K562 (cell line): ENCODE data around the gene CST4. TPM values are rescaled to one million over a fixed set of nuclear protein-coding genes. Genes with fewer than 3 reads are reported as not detected.
A peak's percentile ranks its signal among the peaks of the same experiment; 100 is the strongest.

Source experiments
- ATAC-seq: fragments of 200-7000 bp; cut with Tn5 transposase; 3 replicates; pipeline ENCODE4 v1.9.1; 2020; ENCODE audit warnings: moderate library complexity
- BruUV-seq: library from RNA; stranded (reverse); fragments of 400-500 nt; replicated peaks from 2 replicates; lab custom pipeline; 2021; lab: Mats Ljungman, UMichigan
- CTCF ChIA-PET: fragments of 300-600 bp; formaldehyde crosslinking; extraction: SDS; loops from one replicate; lab custom pipeline; 2021; ENCODE audit warnings: low intra/inter-chr PET ratio; lab: Yijun Ruan, JAX
- POLR2A ChIA-PET: fragments of 300-600, 350-650 bp; sonication (Branson Sonifier 250); formaldehyde crosslinking; extraction: SDS; loops from one replicate; lab custom pipeline; 2021; ENCODE audit warnings: antibody characterized with exemption, inconsistent platforms; lab: Yijun Ruan, JAX
- DNase-seq, 4 experiments: peaks; one replicate each; pipeline versions ENCODE4 v3.0.0 to v3.0.0-alpha.2; 2011 to 2018; ENCODE audit warnings: low spot score in 3 of 4, mixed read lengths in 3 of 4; ENCODE audit errors: extremely low read depth in 1 of 4
- FAIRE-seq: peaks from 2 replicates; lab custom pipeline; 2011; peaks lifted over from hg19 to GRCh38; lab: Jason Lieb, UNC
- H2AFZ ChIP-seq: 2 replicates; pipeline ENCODE4 v1.6.0; 2011; ENCODE audit warnings: low read depth, low read length, control low read depth, inconsistent platforms
- H3K27ac ChIP-seq: fragments of 200-600 bp; 3 replicates; pipeline ENCODE4 v1.8.0; 2011; ENCODE audit warnings: low read depth, mild to moderate bottlenecking, control low read depth, inconsistent platforms, low read length, moderate library complexity, mixed read lengths; ENCODE audit errors: extremely low read depth
- H3K27me3 ChIP-seq, 2 experiments: fragments of 300-600 bp in 1 of 2; 2 replicates in 1 of 2; 3 replicates in 1 of 2; pipeline versions ENCODE4 v1.6.0 to v1.8.0; 2011; ENCODE audit warnings: inconsistent platforms in 2 of 2, low read length in 2 of 2, mild to moderate bottlenecking in 1 of 2, mixed read lengths in 1 of 2, moderate library complexity in 1 of 2; ENCODE audit not compliant: control insufficient read depth in 2 of 2, insufficient read depth in 2 of 2
- H3K36me3 ChIP-seq: fragments of 300-600 bp; 3 replicates; pipeline ENCODE4 v1.8.0; 2011; ENCODE audit warnings: mild to moderate bottlenecking, low read length, inconsistent platforms; ENCODE audit not compliant: control insufficient read depth, insufficient read depth
- H3K4me1 ChIP-seq, 2 experiments: fragments of 200-600 bp in 1 of 2; replicated peaks in 1 of 2; 2 replicates in 1 of 2; 3 replicates in 1 of 2; pipeline versions ENCODE4 v1.5.1 to v1.8.0; 2011; ENCODE audit warnings: inconsistent platforms in 2 of 2, low read length in 2 of 2, mild to moderate bottlenecking in 1 of 2, mixed read lengths in 1 of 2, moderate library complexity in 1 of 2; ENCODE audit not compliant: control insufficient read depth in 2 of 2, insufficient read depth in 2 of 2
- H3K4me2 ChIP-seq: 2 replicates; pipeline ENCODE4 v1.6.1; 2011; ENCODE audit warnings: low read length, control low read depth, inconsistent platforms, mixed read lengths; ENCODE audit not compliant: insufficient read depth
- H3K4me3 ChIP-seq: fragments of 200-600 bp; sonication (generic), shearing (Covaris generic); 2 replicates; pipeline ENCODE4 v1.5.1; 2016; ENCODE audit warnings: control low read depth, inconsistent platforms
- H3K79me2 ChIP-seq: fragments of 200-600 bp; 3 replicates; pipeline ENCODE4 v1.8.0; 2011; ENCODE audit warnings: low read length, inconsistent platforms; ENCODE audit not compliant: control insufficient read depth, insufficient read depth
- H3K9ac ChIP-seq, 2 experiments: 2 replicates each; pipeline versions ENCODE4 v1.6.0 to v1.6.1; 2011; ENCODE audit warnings: low read depth in 2 of 2, low read length in 2 of 2, control low read depth in 1 of 2, inconsistent platforms in 1 of 2, mild to moderate bottlenecking in 1 of 2, mixed read lengths in 1 of 2; ENCODE audit not compliant: insufficient read depth in 1 of 2
- H3K9me1 ChIP-seq: one replicate; pipeline ENCODE4 v1.6.0; 2011; ENCODE audit warnings: inconsistent platforms, mild to moderate bottlenecking, low read length, moderate library complexity; ENCODE audit not compliant: control insufficient read depth, insufficient read depth
- H3K9me3 ChIP-seq: replicated peaks from 2 replicates; pipeline ENCODE4 v1.5.1; 2011; ENCODE audit warnings: low read depth, low read length, inconsistent platforms; ENCODE audit not compliant: control insufficient read depth, insufficient read depth
- H4K20me1 ChIP-seq: replicated peaks from 2 replicates; pipeline ENCODE4 v1.6.1; 2011; ENCODE audit warnings: low read length, inconsistent platforms, mixed read lengths; ENCODE audit not compliant: control insufficient read depth, insufficient read depth
- ARID2 ChIP-seq: fragments of 450-650 bp; IDR thresholded peaks from 2 replicates; pipeline ENCODE4 v1.6.1; 2017; ENCODE audit warnings: antibody characterized with exemption, mild to moderate bottlenecking
- KDM1A ChIP-seq, 2 experiments: fragments of 450-650 bp; IDR thresholded peaks; 2 replicates each; pipeline ENCODE4 v1.6.1; 2016; ENCODE audit warnings: mild to moderate bottlenecking in 2 of 2
- RBM25 ChIP-seq: fragments of 200-400 bp; formaldehyde crosslinking; IDR thresholded peaks from 2 replicates; pipeline ENCODE4 v1.6.1; 2018; ENCODE audit warnings: low read length, low read depth, moderate library complexity; ENCODE audit not compliant: severe bottlenecking
- WGBS: fragments of 100-300 bp; shearing (Covaris generic); methylation state at CpG from one replicate; pipeline ENCODE4 v1.1.6; 2016; ENCODE audit warnings: low coverage, mixed read lengths; ENCODE audit not compliant: insufficient coverage; ENCODE audit errors: missing lambda C conversion rate; 5-methylcytosine and 5-hydroxymethylcytosine counted together
- in situ Hi-C: fragments of 300-500 bp; cut with MboI; formaldehyde crosslinking; loops from 4 replicates; pipeline ENCODE4 v1.15.0; 2018; ENCODE audit warnings: inconsistent platforms, mixed read lengths
- intact Hi-C: fragments of 100-400 bp; cut with micrococcal nuclease; formaldehyde crosslinking; loops from 2 replicates; pipeline ENCODE4 v1.14.2; 2022
- polyA plus RNA-seq, 8 experiments: library from polyadenylated mRNA; depleted of rRNA in 4 of 8; stranded (reverse) in 5 of 8; unstranded in 3 of 8; fragments of >200 nt; fragmentation: Nextera tagmentation in 2 of 8; fragmentation: Illumina TruSeq in 1 of 8; extraction: Ambion mirVana in 2 of 8; extraction: Trizol in 1 of 8; gene quantifications; 2 replicates each; pipeline versions ENCODE4 v1.2.1 to v1.2.3, GENCODE V29; 2011 to 2014; ENCODE audit warnings: inconsistent platforms in 1 of 8, missing spikeins in 1 of 8
- total RNA-seq, 7 experiments: library from RNA; depleted of rRNA in 6 of 7; stranded (reverse); fragments of >200 nt in 6 of 7; fragmentation: Illumina TruSeq in 2 of 7; extraction: Trizol in 2 of 7; gene quantifications; 2 replicates each; pipeline versions ENCODE4 v1.2.1 to v1.2.3, GENCODE V29; 2011 to 2021; ENCODE audit warnings: low replicate concordance in 1 of 7
- TF ChIP-seq, protein P1 (sequence below): IDR thresholded peaks from 2 replicates; pipeline ENCODE4 v1.6.1; 2016; ENCODE audit warnings: missing genetic modification characterization, missing compliant biosample characterization
- TF ChIP-seq, protein P2 (sequence below): sonication (generic); formaldehyde crosslinking; IDR thresholded peaks from 2 replicates; pipeline ENCODE4 v1.4.0; 2020; ENCODE audit warnings: mild to moderate bottlenecking, missing genetic modification reagents

Gene CST4
- total and polyA plus RNA-seq, 9 of the 15 experiments (the other 6 are each of a cell fraction or from before 2014, with no cell fraction given), result not detected

DNA sequence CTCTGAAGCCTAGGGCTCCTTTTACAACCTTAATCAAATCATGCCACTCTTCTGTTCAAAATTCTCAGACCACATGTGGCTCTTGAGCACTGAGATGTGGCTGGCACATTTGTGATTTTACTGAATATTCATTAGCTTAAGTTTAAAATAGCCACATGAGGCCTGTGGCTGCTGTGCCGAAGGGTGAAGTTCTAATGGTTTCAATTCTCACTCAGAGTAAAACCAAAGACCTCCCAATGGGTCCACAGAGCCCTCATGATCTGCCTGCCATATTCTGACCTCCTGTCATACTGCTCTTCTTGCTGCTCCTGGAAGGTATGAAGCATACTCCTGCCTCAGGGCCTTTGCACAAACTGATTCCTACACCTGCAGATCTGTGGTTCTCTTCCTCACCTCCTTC is 43.3 kb downstream of the CST4 start:
- peak; percentile 37 for TF ChIP-seq RBM25
- TF ChIP-seq, protein P1, sequence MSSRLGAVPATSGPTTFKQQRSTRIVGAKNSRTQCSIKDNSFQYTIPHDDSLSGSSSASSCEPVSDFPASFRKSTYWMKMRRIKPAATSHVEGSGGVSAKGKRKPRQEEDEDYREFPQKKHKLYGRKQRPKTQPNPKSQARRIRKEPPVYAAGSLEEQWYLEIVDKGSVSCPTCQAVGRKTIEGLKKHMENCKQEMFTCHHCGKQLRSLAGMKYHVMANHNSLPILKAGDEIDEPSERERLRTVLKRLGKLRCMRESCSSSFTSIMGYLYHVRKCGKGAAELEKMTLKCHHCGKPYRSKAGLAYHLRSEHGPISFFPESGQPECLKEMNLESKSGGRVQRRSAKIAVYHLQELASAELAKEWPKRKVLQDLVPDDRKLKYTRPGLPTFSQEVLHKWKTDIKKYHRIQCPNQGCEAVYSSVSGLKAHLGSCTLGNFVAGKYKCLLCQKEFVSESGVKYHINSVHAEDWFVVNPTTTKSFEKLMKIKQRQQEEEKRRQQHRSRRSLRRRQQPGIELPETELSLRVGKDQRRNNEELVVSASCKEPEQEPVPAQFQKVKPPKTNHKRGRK (tag), result no peak
- no peaks in the 10 kb centered on the region for H4K20me1 ChIP-seq
- no peak overlapping the region for H3K9ac ChIP-seq
- FAIRE-seq, result no peak
- H3K9me3 ChIP-seq, result no peaks in the 10 kb centered on the region
- H3K4me1 ChIP-seq, result no peaks in the 10 kb centered on the region
- no peak overlapping the region for H2AFZ ChIP-seq
- H3K27me3 ChIP-seq, result no peaks in the 10 kb centered on the region
- POLR2A ChIA-PET, result no interaction called here
- H3K9me1 ChIP-seq, result no peaks in the 10 kb centered on the region
- 30% methylated on average over 1 of the region's 1 CpG for WGBS
- no peaks in the 10 kb centered on the region for H3K36me3 ChIP-seq
- ATAC-seq, result no peak
- no peak overlapping the region for H3K27ac ChIP-seq
- H3K4me2 ChIP-seq, result no peak overlapping the region
- in situ Hi-C loops, result no loop called here
- H3K4me3 ChIP-seq, result no peak overlapping the region
- intact Hi-C loops, result no loop called here
- no peak for DNase-seq
- CTCF ChIA-PET, result no interaction called here
- BruUV-seq, result no TSS peak
- H3K79me2 ChIP-seq, result no peaks in the 10 kb centered on the region

DNA sequence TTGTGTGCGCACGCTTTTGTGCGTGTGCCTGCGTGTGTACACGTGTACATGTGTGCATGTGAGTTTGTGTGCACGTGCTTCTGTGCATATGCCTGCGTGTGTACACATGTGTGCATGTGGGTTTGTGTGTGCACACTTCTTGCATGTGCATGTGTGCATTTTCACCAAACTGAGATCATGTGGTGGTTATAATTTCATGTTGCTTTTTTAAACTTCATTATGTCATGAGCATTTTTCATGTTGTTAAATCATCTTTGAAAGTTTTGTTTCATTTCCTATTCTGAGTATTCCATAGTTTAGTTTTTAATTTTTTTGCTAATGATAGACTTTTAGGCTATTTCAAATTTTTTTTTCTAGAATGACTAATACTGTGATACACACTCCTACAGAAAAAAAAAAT is 44.7 kb downstream of the CST4 start:
- no peaks in the 10 kb centered on the region for H3K36me3 ChIP-seq
- FAIRE-seq, result no peak
- no peak overlapping the region for H2AFZ ChIP-seq
- ChIA-PET CTCF (no interaction called here), POLR2A (no interaction called here)
- H4K20me1 ChIP-seq, result no peaks in the 10 kb centered on the region
- no peak overlapping the region for H3K27ac ChIP-seq
- 68% methylated on average over 6 of the region's 7 CpGs for WGBS
- no TSS peak for BruUV-seq
- H3K79me2 ChIP-seq, result no peaks in the 10 kb centered on the region
- H3K27me3 ChIP-seq, result no peaks in the 10 kb centered on the region
- intact Hi-C loops (no loop called here), in situ Hi-C loops (no loop called here)
- H3K4me2 ChIP-seq, result no peak overlapping the region
- H3K4me3 ChIP-seq, result no peak overlapping the region
- no peak overlapping the region for H3K9ac ChIP-seq
- TF ChIP-seq ARID2, result peak; percentile 37; the same call in 1 of the 2 replicates
- peak in 1 of 2 experiments; percentile 89; a peak in 2 of 4 replicates for TF ChIP-seq KDM1A (IDR thresholded peaks at IDR 0.05)
- TF ChIP-seq, protein P2, sequence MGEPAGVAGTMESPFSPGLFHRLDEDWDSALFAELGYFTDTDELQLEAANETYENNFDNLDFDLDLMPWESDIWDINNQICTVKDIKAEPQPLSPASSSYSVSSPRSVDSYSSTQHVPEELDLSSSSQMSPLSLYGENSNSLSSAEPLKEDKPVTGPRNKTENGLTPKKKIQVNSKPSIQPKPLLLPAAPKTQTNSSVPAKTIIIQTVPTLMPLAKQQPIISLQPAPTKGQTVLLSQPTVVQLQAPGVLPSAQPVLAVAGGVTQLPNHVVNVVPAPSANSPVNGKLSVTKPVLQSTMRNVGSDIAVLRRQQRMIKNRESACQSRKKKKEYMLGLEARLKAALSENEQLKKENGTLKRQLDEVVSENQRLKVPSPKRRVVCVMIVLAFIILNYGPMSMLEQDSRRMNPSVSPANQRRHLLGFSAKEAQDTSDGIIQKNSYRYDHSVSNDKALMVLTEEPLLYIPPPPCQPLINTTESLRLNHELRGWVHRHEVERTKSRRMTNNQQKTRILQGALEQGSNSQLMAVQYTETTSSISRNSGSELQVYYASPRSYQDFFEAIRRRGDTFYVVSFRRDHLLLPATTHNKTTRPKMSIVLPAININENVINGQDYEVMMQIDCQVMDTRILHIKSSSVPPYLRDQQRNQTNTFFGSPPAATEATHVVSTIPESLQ (CRISPR knock-in tag), result no peak
- peaks cover 0 to 4% of the 10 kb centered on the region in 2 experiments; a peak in 1 of 5 replicates for H3K4me1 ChIP-seq
- no peaks in the 10 kb centered on the region for H3K9me3 ChIP-seq
- H3K9me1 ChIP-seq, result no peaks in the 10 kb centered on the region
- ATAC-seq, result no peak
- no peak for DNase-seq
